Activated CD4-positive, alpha-beta T cell treated with anti-CD3 and anti-CD28 coated beads, Interleukin-2, amount 10 ng/mL, durations not matched to agents 24 days and 14 days (primary cell): ENCODE measurements around the gene IDH2. TPM values are rescaled to one million over a fixed set of nuclear protein-coding genes. Genes with fewer than 3 reads are reported as not detected.

Experiments used
- DNase-seq: peaks from one replicate; pipeline ENCODE4 v3.0.0; 2022
- H3K27ac Mint-ChIP-seq: one replicate; pipeline ENCODE4 v1.8.0; 2022; ENCODE audit warnings: mild to moderate bottlenecking, mixed read lengths
- H3K27me3 Mint-ChIP-seq: one replicate; pipeline ENCODE4 v1.8.0; 2022; ENCODE audit warnings: mixed read lengths
- H3K36me3 Mint-ChIP-seq: one replicate; pipeline ENCODE4 v1.8.0; 2022; ENCODE audit warnings: low read depth, mild to moderate bottlenecking, mixed read lengths
- H3K4me1 Mint-ChIP-seq: one replicate; pipeline ENCODE4 v1.8.0; 2021; ENCODE audit warnings: mixed read lengths
- H3K4me3 Mint-ChIP-seq: one replicate; pipeline ENCODE4 v1.8.0; 2022; ENCODE audit warnings: mild to moderate bottlenecking, moderate library complexity, mixed read lengths
- H3K9me3 Mint-ChIP-seq: one replicate; pipeline ENCODE4 v1.8.0; 2021; ENCODE audit warnings: mixed read lengths
- intact Hi-C: fragments of 100-400 bp; cut with micrococcal nuclease; formaldehyde crosslinking; loops from one replicate; pipeline ENCODE4 v1.15.1; 2023
- total RNA-seq: library from RNA; stranded (reverse); gene quantifications from 2 replicates; pipeline ENCODE4 v1.2.3, GENCODE V29; 2022

The IDH2 gene
- total RNA-seq, 1 donor from 2014 or later: 119 TPM

- H3K4me1 Mint-ChIP-seq: peaks cover 35% of the 10 kb centered on the region
- H3K27ac Mint-ChIP-seq: peak overlapping the region; percentile 93
- H3K36me3 Mint-ChIP-seq: peaks cover 5% of the 10 kb centered on the region
- peak overlapping the region; percentile 68 for H3K4me3 Mint-ChIP-seq
- no peaks in the 10 kb centered on the region for H3K27me3 Mint-ChIP-seq
- H3K9me3 Mint-ChIP-seq: no peaks in the 10 kb centered on the region
- intact Hi-C loops: loop anchor here (1.0 to 5.0 kb wide), 5 partner anchors 21 to 166 kb away; partner anchors contain the start of genes AP3S2 and ZNF710
- peak; percentile 92 for DNase-seq
Observed at GRCh38 chr15:90059208-90059985, 42.9 kb downstream of the IDH2 start.

- Mint-ChIP-seq H3K36me3 (peaks cover 5% of the 10 kb centered on the region), H3K27me3 (no peaks in the 10 kb centered on the region), H3K4me3 (peak overlapping the region; percentile 68), H3K4me1 (peaks cover 38% of the 10 kb centered on the region), H3K9me3 (no peaks in the 10 kb centered on the region), H3K27ac (peak overlapping the region; percentile 93)
- intact Hi-C loops: loop anchor here (1.0 to 5.0 kb wide), 5 partner anchors 20 to 165 kb away; partner anchors contain the start of genes AP3S2 and ZNF710
- no peak for DNase-seq
Observed at GRCh38 chr15:90058775-90059174, 43.5 kb downstream of the IDH2 start.

GRCh38 chr15:90058308-90058707, 44.0 kb downstream of the IDH2 start:
- no peaks in the 10 kb centered on the region for H3K27me3 Mint-ChIP-seq
- intact Hi-C loops: loop anchor here (5.0 kb wide), 1 partner anchor 39 kb away; no protein-coding TSS in a partner anchor
- H3K9me3 Mint-ChIP-seq: no peaks in the 10 kb centered on the region
- no peak overlapping the region for H3K27ac Mint-ChIP-seq
- H3K36me3 Mint-ChIP-seq: peaks cover 5% of the 10 kb centered on the region
- H3K4me3 Mint-ChIP-seq: no peak overlapping the region
- peaks cover 36% of the 10 kb centered on the region for H3K4me1 Mint-ChIP-seq
- no peak for DNase-seq

- peaks cover 4% of the 10 kb centered on the region for H3K36me3 Mint-ChIP-seq
- H3K4me3 Mint-ChIP-seq: no peak overlapping the region
- H3K27ac Mint-ChIP-seq: no peak overlapping the region
- DNase-seq: no peak
- H3K4me1 Mint-ChIP-seq: peaks cover 33% of the 10 kb centered on the region
- intact Hi-C loops: loop anchor here (5.0 kb wide), 1 partner anchor 41 kb away; no protein-coding TSS in a partner anchor
- H3K9me3 Mint-ChIP-seq: no peaks in the 10 kb centered on the region
- no peaks in the 10 kb centered on the region for H3K27me3 Mint-ChIP-seq
Observed at GRCh38 chr15:90056529-90056928, 45.7 kb downstream of the IDH2 start.

- Mint-ChIP-seq H3K27me3 (no peaks in the 10 kb centered on the region), H3K4me3 (no peak overlapping the region), H3K9me3 (no peaks in the 10 kb centered on the region), H3K36me3 (peaks cover 2% of the 10 kb centered on the region), H3K4me1 (peaks cover 29% of the 10 kb centered on the region), H3K27ac (no peak overlapping the region)
- intact Hi-C loops: loop anchor here (5.0 kb wide), 1 partner anchor 42 kb away; no protein-coding TSS in a partner anchor
- no peak for DNase-seq
Observed at GRCh38 chr15:90055182-90055581, 47.1 kb downstream of the IDH2 start.

GRCh38 chr15:90054618-90055097, 47.6 kb downstream of the IDH2 start:
- Mint-ChIP-seq H3K9me3 (no peaks in the 10 kb centered on the region), H3K36me3 (peaks cover under 1% of the 10 kb centered on the region), H3K4me3 (no peak overlapping the region), H3K4me1 (peaks cover 24% of the 10 kb centered on the region), H3K27me3 (no peaks in the 10 kb centered on the region), H3K27ac (no peak overlapping the region)
- DNase-seq: no peak
- intact Hi-C loops: loop anchor here (5.0 kb wide), 1 partner anchor 43 kb away; no protein-coding TSS in a partner anchor

GRCh38 chr15:90053685-90054466, 48.4 kb downstream of the IDH2 start:
- intact Hi-C loops: no loop called here
- H3K36me3 Mint-ChIP-seq: no peaks in the 10 kb centered on the region
- no peaks in the 10 kb centered on the region for H3K27me3 Mint-ChIP-seq
- H3K27ac Mint-ChIP-seq: no peak overlapping the region
- no peak overlapping the region for H3K4me3 Mint-ChIP-seq
- no peaks in the 10 kb centered on the region for H3K9me3 Mint-ChIP-seq
- peaks cover 18% of the 10 kb centered on the region for H3K4me1 Mint-ChIP-seq
- DNase-seq: no peak

GRCh38 chr15:90051874-90052273, 50.4 kb downstream of the IDH2 start:
- no peak for DNase-seq
- Mint-ChIP-seq H3K27me3 (no peaks in the 10 kb centered on the region), H3K27ac (peak overlapping the region; percentile 25), H3K36me3 (no peaks in the 10 kb centered on the region), H3K4me1 (peaks cover 10% of the 10 kb centered on the region), H3K9me3 (no peaks in the 10 kb centered on the region), H3K4me3 (no peak overlapping the region)
- intact Hi-C loops: no loop called here

GRCh38 chr15:90049666-90050604, 52.3 kb downstream of the IDH2 start:
- no peaks in the 10 kb centered on the region for H3K36me3 Mint-ChIP-seq
- no peak overlapping the region for H3K27ac Mint-ChIP-seq
- H3K4me3 Mint-ChIP-seq: no peak overlapping the region
- no peaks in the 10 kb centered on the region for H3K9me3 Mint-ChIP-seq
- H3K27me3 Mint-ChIP-seq: no peaks in the 10 kb centered on the region
- peaks cover 16% of the 10 kb centered on the region for H3K4me1 Mint-ChIP-seq
- DNase-seq: no peak
- intact Hi-C loops: no loop called here

- intact Hi-C loops: no loop called here
- no peaks in the 10 kb centered on the region for H3K36me3 Mint-ChIP-seq
- H3K9me3 Mint-ChIP-seq: no peaks in the 10 kb centered on the region
- H3K27ac Mint-ChIP-seq: no peak overlapping the region
- no peak for DNase-seq
- H3K27me3 Mint-ChIP-seq: no peaks in the 10 kb centered on the region
- peaks cover 16% of the 10 kb centered on the region for H3K4me1 Mint-ChIP-seq
- no peak overlapping the region for H3K4me3 Mint-ChIP-seq
Observed at GRCh38 chr15:90049030-90049429, 53.2 kb downstream of the IDH2 start.

- no peak overlapping the region for H3K4me3 Mint-ChIP-seq
- no peaks in the 10 kb centered on the region for H3K27me3 Mint-ChIP-seq
- no peak overlapping the region for H3K27ac Mint-ChIP-seq
- H3K4me1 Mint-ChIP-seq: peaks cover 13% of the 10 kb centered on the region
- no peaks in the 10 kb centered on the region for H3K36me3 Mint-ChIP-seq
- no peak for DNase-seq
- intact Hi-C loops: no loop called here
- H3K9me3 Mint-ChIP-seq: no peaks in the 10 kb centered on the region
Observed at GRCh38 chr15:90047956-90048575, 54.2 kb downstream of the IDH2 start.

GRCh38 chr15:90046911-90047392, 55.3 kb downstream of the IDH2 start:
- H3K4me1 Mint-ChIP-seq: peaks cover 12% of the 10 kb centered on the region
- intact Hi-C loops: no loop called here
- H3K9me3 Mint-ChIP-seq: no peaks in the 10 kb centered on the region
- no peaks in the 10 kb centered on the region for H3K36me3 Mint-ChIP-seq
- no peak overlapping the region for H3K27ac Mint-ChIP-seq
- no peak for DNase-seq
- no peaks in the 10 kb centered on the region for H3K27me3 Mint-ChIP-seq
- H3K4me3 Mint-ChIP-seq: no peak overlapping the region

GRCh38 chr15:90046289-90046688, 56.0 kb downstream of the IDH2 start:
- intact Hi-C loops: no loop called here
- Mint-ChIP-seq H3K36me3 (no peaks in the 10 kb centered on the region), H3K9me3 (no peaks in the 10 kb centered on the region), H3K4me1 (peaks cover 13% of the 10 kb centered on the region), H3K27ac (no peak overlapping the region), H3K4me3 (no peak overlapping the region), H3K27me3 (no peaks in the 10 kb centered on the region)
- DNase-seq: no peak
